NCI-H2029 treated with DMSO at 0.1 percent for 48 hours (cell line): ENCODE results near the gene GIGYF2.
"Not testable (repeated sequence)": the region's sequence is repeated elsewhere in the genome, so short reads cannot be mapped to it uniquely, and the experiment has no call there.

Source experiments
- DNase-seq: peaks from one replicate; lab custom pipeline; 2025; lab: John Stamatoyannopoulos, UW

GIGYF2 gene

GRCh38 chr2:232697059-232697806 lies at the start of gene GIGYF2:
GIGYF2 (plus strand) TSS chr2:232697331; CDS start chr2:232735198, 37,867 bp downstream.
- DNase-seq, result peak; percentile 81

GRCh38 chr2:232649033-232649432 lies 48.1 kb upstream of the GIGYF2 start:
- no peak for DNase-seq

- DNase-seq, result no peak
Observed at GRCh38 chr2:232652505-232652851, 44.7 kb upstream of the GIGYF2 start.

- DNase-seq, result no peak
Observed at GRCh38 chr2:232653441-232653840, 43.7 kb upstream of the GIGYF2 start.

- DNase-seq, result no peak
Observed at GRCh38 chr2:232655392-232655791, 41.7 kb upstream of the GIGYF2 start.

- DNase-seq, result no peak
Observed at GRCh38 chr2:232658217-232658785, 38.8 kb upstream of the GIGYF2 start.

- no peak for DNase-seq
Observed at GRCh38 chr2:232659359-232659758, 37.8 kb upstream of the GIGYF2 start.

GRCh38 chr2:232662486-232663260 lies 34.5 kb upstream of the GIGYF2 start:
- no peak for DNase-seq

GRCh38 chr2:232666051-232666805 lies 30.9 kb upstream of the GIGYF2 start:
- no peak for DNase-seq

GRCh38 chr2:232667989-232668583 lies 29.0 kb upstream of the GIGYF2 start:
- DNase-seq, result no peak

- no peak for DNase-seq
Observed at GRCh38 chr2:232668805-232669444, 28.2 kb upstream of the GIGYF2 start.

GRCh38 chr2:232672588-232672987 lies 24.5 kb upstream of the GIGYF2 start:
- DNase-seq, result no peak

GRCh38 chr2:232674491-232674890 lies 22.6 kb upstream of the GIGYF2 start:
- no peak for DNase-seq

- DNase-seq, result no peak
Observed at GRCh38 chr2:232675381-232675780, 21.8 kb upstream of the GIGYF2 start.

- DNase-seq, result no peak
Observed at GRCh38 chr2:232680006-232680405, 17.1 kb upstream of the GIGYF2 start.

- no peak for DNase-seq
Observed at GRCh38 chr2:232681527-232681926, 15.6 kb upstream of the GIGYF2 start.

GRCh38 chr2:232683368-232683767 lies 13.8 kb upstream of the GIGYF2 start:
- no peak for DNase-seq

GRCh38 chr2:232685391-232685790 lies 11.7 kb upstream of the GIGYF2 start:
- not testable (repeated sequence) for DNase-seq

GRCh38 chr2:232687382-232688160 lies 9.6 kb upstream of the GIGYF2 start:
- no peak for DNase-seq

GRCh38 chr2:232688201-232688600 lies 8.9 kb upstream of the GIGYF2 start:
- no peak for DNase-seq
